GM12892 (cell line): Measurements from ENCODE around the gene SPIRE1.

Source experiments
- POLR2A ChIP-seq: IDR thresholded peaks from 2 replicates; pipeline ENCODE4 v1.6.1; 2011; ENCODE audit warnings: low read depth, low read length, control low read depth
- POLR2AphosphoS5 ChIP-seq: IDR thresholded peaks from 2 replicates; pipeline ENCODE4 v1.6.1; 2011; ENCODE audit warnings: low read depth, low read length, control low read depth

DNA sequence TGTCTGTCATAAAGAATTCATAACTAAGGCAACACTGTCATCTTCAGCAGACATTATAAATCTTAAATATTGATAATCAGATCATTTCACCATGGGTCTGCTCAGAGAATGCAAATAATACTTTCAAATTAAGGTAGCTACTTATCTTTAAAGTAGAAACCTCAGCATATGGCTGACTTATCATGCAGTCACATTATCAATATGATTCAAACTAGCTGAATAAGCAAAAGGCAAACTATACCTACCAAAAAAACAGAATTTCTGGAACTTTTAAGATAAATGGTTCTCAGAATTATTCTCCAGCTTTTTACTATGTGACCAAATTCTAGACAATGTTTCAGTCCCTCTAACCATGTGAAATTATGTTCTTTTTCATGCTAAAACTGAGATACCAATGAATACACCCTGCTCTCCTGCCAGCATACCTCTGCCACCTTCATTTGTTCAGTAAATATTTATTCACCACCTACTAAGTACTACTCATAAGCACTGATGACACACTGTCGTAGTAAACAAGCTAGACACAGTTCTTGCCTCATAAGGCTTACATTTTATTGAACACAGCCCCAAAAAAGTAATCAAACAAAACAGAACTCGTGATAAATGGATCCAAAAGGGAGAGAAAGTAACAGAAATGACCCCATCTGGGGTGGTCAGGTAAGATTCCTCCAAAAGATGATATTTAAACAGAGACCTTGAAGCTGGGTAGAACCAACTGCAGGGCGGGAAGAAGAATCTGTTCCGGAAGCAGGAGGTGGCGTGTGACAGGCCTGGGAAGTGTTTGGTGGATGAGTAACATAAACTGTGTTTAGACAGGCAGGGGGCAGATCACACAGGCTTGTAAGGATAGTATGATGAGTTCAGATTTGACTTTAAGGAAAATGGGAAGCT, 17.7 kb downstream of the SPIRE1 start:
- no peak for TF ChIP-seq POLR2A
- no peak for TF ChIP-seq POLR2AphosphoS5
